Mesothelial cell of epicardium (in vitro differentiated cells): ENCODE results near the gene CYBC1. TPM values are rescaled to one million over a fixed set of nuclear protein-coding genes. Genes with fewer than 3 reads are reported as not detected.

Experiments
- DNase-seq, 2 experiments: peaks; one replicate each; pipeline ENCODE4 v3.0.0; 2021; ENCODE audit warnings: low spot score in 2 of 2; ENCODE audit not compliant: unreplicated experiment in 2 of 2
- H3K27ac Mint-ChIP-seq: 2 replicates; pipeline ENCODE4 v1.8.0; 2021; ENCODE audit warnings: mixed read lengths
- H3K27me3 Mint-ChIP-seq: 2 replicates; pipeline ENCODE4 v1.8.0; 2021; ENCODE audit warnings: low read depth, mixed read lengths
- H3K36me3 Mint-ChIP-seq: 2 replicates; pipeline ENCODE4 v1.8.0; 2021; ENCODE audit warnings: mixed read lengths
- H3K4me1 Mint-ChIP-seq: 2 replicates; pipeline ENCODE4 v1.8.0; 2021; ENCODE audit warnings: mixed read lengths
- H3K4me3 Mint-ChIP-seq: 2 replicates; pipeline ENCODE4 v1.8.0; 2021; ENCODE audit warnings: mild to moderate bottlenecking, moderate library complexity, mixed read lengths
- H3K9me3 Mint-ChIP-seq: 2 replicates; pipeline ENCODE4 v1.8.0; 2021; ENCODE audit warnings: mixed read lengths
- CTCF ChIP-seq: fragments of 200-600 bp; sonication (generic); IDR thresholded peaks from one replicate; pipeline ENCODE4 v1.5.0; 2021; ENCODE audit warnings: antibody characterized with exemption; ENCODE audit not compliant: unreplicated experiment
- total RNA-seq: library from RNA; stranded (reverse); gene quantifications from 3 replicates; pipeline ENCODE4 v1.2.1, GENCODE V29; 2021

Gene CYBC1
- total RNA-seq, 1 donor from 2014 or later = 86.7 TPM

- no peak for TF ChIP-seq CTCF
Observed at GRCh38 chr17:82434216-82434565, 16.4 kb downstream of the CYBC1 start.

GRCh38 chr17:82433560-82434215 is 16.9 kb downstream of the CYBC1 start:
- H3K4me1 Mint-ChIP-seq = no peaks in the 10 kb centered on the region
- no peak overlapping the region for H3K4me3 Mint-ChIP-seq

More at GRCh38 chr17:82434216-82434565, 16.4 kb downstream of the CYBC1 start:
- no peaks in the 10 kb centered on the region for H3K9me3 Mint-ChIP-seq
- no peaks in the 10 kb centered on the region for H3K27me3 Mint-ChIP-seq
- H3K27ac Mint-ChIP-seq = no peak overlapping the region
- H3K36me3 Mint-ChIP-seq = peaks cover 7% of the 10 kb centered on the region
- DNase-seq = no peak
- H3K4me3 Mint-ChIP-seq = no peak overlapping the region
- H3K4me1 Mint-ChIP-seq = no peaks in the 10 kb centered on the region

GRCh38 chr17:82432017-82432416 is 18.5 kb downstream of the CYBC1 start:
- Mint-ChIP-seq H3K4me3 (no peak overlapping the region), H3K27ac (no peak overlapping the region), H3K9me3 (no peaks in the 10 kb centered on the region), H3K4me1 (no peaks in the 10 kb centered on the region), H3K27me3 (no peaks in the 10 kb centered on the region), H3K36me3 (peaks cover 10% of the 10 kb centered on the region)
- DNase-seq = no peak
- TF ChIP-seq CTCF = no peak

More at GRCh38 chr17:82433560-82434215, 16.9 kb downstream of the CYBC1 start:
- Mint-ChIP-seq H3K27me3 (no peaks in the 10 kb centered on the region), H3K36me3 (peaks cover 7% of the 10 kb centered on the region), H3K9me3 (no peaks in the 10 kb centered on the region), H3K27ac (no peak overlapping the region)
- no peak for TF ChIP-seq CTCF
- DNase-seq = no peak

- Mint-ChIP-seq H3K27me3 (no peaks in the 10 kb centered on the region), H3K9me3 (no peaks in the 10 kb centered on the region), H3K4me3 (no peak overlapping the region), H3K36me3 (peaks cover 10% of the 10 kb centered on the region), H3K4me1 (no peaks in the 10 kb centered on the region), H3K27ac (no peak overlapping the region)
- DNase-seq = no peak
- no peak for TF ChIP-seq CTCF
Observed at GRCh38 chr17:82429824-82430223, 20.7 kb downstream of the CYBC1 start.

- no peaks in the 10 kb centered on the region for H3K4me1 Mint-ChIP-seq
- no peaks in the 10 kb centered on the region for H3K9me3 Mint-ChIP-seq
- no peak overlapping the region for H3K27ac Mint-ChIP-seq
- H3K4me3 Mint-ChIP-seq = no peak overlapping the region
- H3K36me3 Mint-ChIP-seq = peaks cover 12% of the 10 kb centered on the region
- H3K27me3 Mint-ChIP-seq = no peaks in the 10 kb centered on the region
- DNase-seq = no peak
- TF ChIP-seq CTCF = no peak
Observed at GRCh38 chr17:82428546-82428945, 22.0 kb downstream of the CYBC1 start.

GRCh38 chr17:82424863-82425159 is 25.7 kb downstream of the CYBC1 start:
- TF ChIP-seq CTCF = no peak
- peaks cover 12% of the 10 kb centered on the region for H3K9me3 Mint-ChIP-seq
- H3K4me1 Mint-ChIP-seq = no peaks in the 10 kb centered on the region
- no peak overlapping the region for H3K27ac Mint-ChIP-seq
- H3K4me3 Mint-ChIP-seq = no peak overlapping the region
- DNase-seq = no peak
- H3K36me3 Mint-ChIP-seq = peaks cover 36% of the 10 kb centered on the region
- no peaks in the 10 kb centered on the region for H3K27me3 Mint-ChIP-seq
